Measurements from ENCODE around the gene PTPRN. TPM values are rescaled to one million over a fixed set of nuclear protein-coding genes. Genes with fewer than 3 reads are reported as not detected.

The PTPRN gene
- total and polyA plus RNA-seq, 9 of the 15 experiments (the other 6 are each of a cell fraction or from before 2014, with no cell fraction given): 0.15 to 2.4 (median 0.43) TPM; not detected in 1

GRCh38 chr2:219294356-219295351 lies 14.5 kb downstream of the PTPRN start (continued):
- no peak for TF ChIP-seq RREB1 (CRISPR knock-in tag; IDR thresholded peaks at IDR 0.05)
- TF ChIP-seq ZNF224 (CRISPR knock-in tag; IDR thresholded peaks at IDR 0.05): no peak
- TF ChIP-seq OTX1 (CRISPR knock-in tag; IDR thresholded peaks at IDR 0.05): no peak
- peak in 1 of 2 experiments; percentile 69; a peak in 1 of 4 replicates for TF ChIP-seq SIN3A (IDR thresholded peaks at IDR 0.05; ENCODE audit: borderline replicate concordance in 2 of 2, control insufficient read depth in 1 of 2, low read depth in 2 of 2, low read length in 2 of 2)
- TF ChIP-seq ZKSCAN8 (CRISPR knock-in tag; IDR thresholded peaks at IDR 0.05): no peak
- TF ChIP-seq POLR2G (IDR thresholded peaks at IDR 0.05; ENCODE audit: low read depth, low read length): peak; percentile 85
- 0 out of 2 replicates have a peak, but pooled peaks have one; percentile 11 for TF ChIP-seq LCOR (CRISPR knock-in tag; IDR thresholded peaks at IDR 0.05)
- TF ChIP-seq NRF1 (conservative IDR thresholded peaks at IDR 0.05 in 1 of 2, IDR thresholded peaks at IDR 0.05 in 1 of 2): peak; percentile 76 to 81
- no peak for TF ChIP-seq ZNF551 (CRISPR knock-in tag; IDR thresholded peaks at IDR 0.05)
- 0 out of 2 replicates have a peak, but pooled peaks have one; percentile 10 for TF ChIP-seq C11orf30 (IDR thresholded peaks at IDR 0.05; ENCODE audit: low read depth)
- no peak for TF ChIP-seq MCM3 (IDR thresholded peaks at IDR 0.05)
- TF ChIP-seq CCAR2 (IDR thresholded peaks at IDR 0.05; ENCODE audit: low read depth, low read length): no peak
- TF ChIP-seq ATF7 (IDR thresholded peaks at IDR 0.05): peak; percentile 76; the same call in 1 of the 2 replicates
- peak; percentile 54 to 83 for TF ChIP-seq E2F6 (IDR thresholded peaks at IDR 0.05; ENCODE audit: borderline replicate concordance in 1 of 2, extremely low read depth in 1 of 2, insufficient read depth in 1 of 2, insufficient read length in 1 of 2, low read depth in 1 of 2, low read length in 1 of 2, poor library complexity in 1 of 2, severe bottlenecking in 1 of 2)
- TF ChIP-seq SMAD1 (IDR thresholded peaks at IDR 0.05; ENCODE audit: low read depth, low read length, partially characterized antibody): no peak
- no peak for TF ChIP-seq ZNF121 (CRISPR knock-in tag; conservative IDR thresholded peaks at IDR 0.05)
- no peak for TF ChIP-seq CBFA2T2 (conservative IDR thresholded peaks at IDR 0.05)
- TF ChIP-seq NCOA6 (IDR thresholded peaks at IDR 0.05): no peak
- TF ChIP-seq ZNF830 (CRISPR knock-in tag; IDR thresholded peaks at IDR 0.05): no peak
- TF ChIP-seq RBBP5 (IDR thresholded peaks at IDR 0.05; ENCODE audit: borderline replicate concordance, insufficient read depth, low read length, poor library complexity, severe bottlenecking): peak; percentile 64
- no peak for TF ChIP-seq RFX1 (IDR thresholded peaks at IDR 0.05)
